ENCODE data around the gene HIBCH.
"Not testable (repeated sequence)": the region's sequence is repeated elsewhere in the genome, so short reads cannot be mapped to it uniquely, and the experiment has no call there.

HIBCH gene

GRCh38 chr2:190184460-190184859 lies 135.2 kb downstream of the HIBCH start:
- no peak for DNase-seq

GRCh38 chr2:190183539-190183938 lies 136.1 kb downstream of the HIBCH start:
- no peak for DNase-seq

GRCh38 chr2:190182071-190182524 lies 137.5 kb downstream of the HIBCH start:
- DNase-seq: no peak

GRCh38 chr2:190181123-190181669 lies 138.4 kb downstream of the HIBCH start:
- DNase-seq: no peak

GRCh38 chr2:190180313-190181122 lies 139.1 kb downstream of the HIBCH start:
- DNase-seq: no peak

GRCh38 chr2:190179754-190180312 lies 139.8 kb downstream of the HIBCH start:
- no peak for DNase-seq

GRCh38 chr2:190178066-190178722 lies 141.4 kb downstream of the HIBCH start:
- DNase-seq: no peak

- no peak for DNase-seq
These were observed 142.2 kb downstream of the HIBCH start for GRCh38 chr2:190177249-190178040.

GRCh38 chr2:190173392-190173791 lies 146.2 kb downstream of the HIBCH start:
- DNase-seq: no peak

GRCh38 chr2:190170673-190171072 lies 149.0 kb downstream of the HIBCH start:
- no peak for DNase-seq

- DNase-seq: no peak
These were observed 150.2 kb downstream of the HIBCH start for GRCh38 chr2:190169221-190170072.

GRCh38 chr2:190167702-190168101 lies 151.9 kb downstream of the HIBCH start:
- no peak for DNase-seq

- DNase-seq: no peak
These were observed 154.1 kb downstream of the HIBCH start for GRCh38 chr2:190165491-190165890.

- DNase-seq: no peak
These were observed 156.8 kb downstream of the HIBCH start for GRCh38 chr2:190162851-190163250.

- no peak for DNase-seq
These were observed 160.2 kb downstream of the HIBCH start for GRCh38 chr2:190159453-190159852.

- no peak for DNase-seq
These were observed 160.7 kb downstream of the HIBCH start for GRCh38 chr2:190158798-190159434.

- not testable (repeated sequence) for DNase-seq
These were observed 161.8 kb downstream of the HIBCH start for GRCh38 chr2:190157613-190158528.

GRCh38 chr2:190156530-190157212 lies 163.0 kb downstream of the HIBCH start:
- no peak for DNase-seq

Data from activated CD4-positive, alpha-beta T cell treated with anti-CD3 and anti-CD28 coated beads, Interleukin-2, amount 50 U/mL, for 1 hour (primary cell).